Measurements from ENCODE around the gene SMPDL3A. TPM values are rescaled to one million over a fixed set of nuclear protein-coding genes. Genes with fewer than 3 reads are reported as not detected.
A peak's percentile ranks its signal among the peaks of the same experiment; 100 is the strongest.

The SMPDL3A gene
- total RNA-seq, 3 donors from 2014 or later = 9.1 to 26.5 (median 17.0) TPM

DNA sequence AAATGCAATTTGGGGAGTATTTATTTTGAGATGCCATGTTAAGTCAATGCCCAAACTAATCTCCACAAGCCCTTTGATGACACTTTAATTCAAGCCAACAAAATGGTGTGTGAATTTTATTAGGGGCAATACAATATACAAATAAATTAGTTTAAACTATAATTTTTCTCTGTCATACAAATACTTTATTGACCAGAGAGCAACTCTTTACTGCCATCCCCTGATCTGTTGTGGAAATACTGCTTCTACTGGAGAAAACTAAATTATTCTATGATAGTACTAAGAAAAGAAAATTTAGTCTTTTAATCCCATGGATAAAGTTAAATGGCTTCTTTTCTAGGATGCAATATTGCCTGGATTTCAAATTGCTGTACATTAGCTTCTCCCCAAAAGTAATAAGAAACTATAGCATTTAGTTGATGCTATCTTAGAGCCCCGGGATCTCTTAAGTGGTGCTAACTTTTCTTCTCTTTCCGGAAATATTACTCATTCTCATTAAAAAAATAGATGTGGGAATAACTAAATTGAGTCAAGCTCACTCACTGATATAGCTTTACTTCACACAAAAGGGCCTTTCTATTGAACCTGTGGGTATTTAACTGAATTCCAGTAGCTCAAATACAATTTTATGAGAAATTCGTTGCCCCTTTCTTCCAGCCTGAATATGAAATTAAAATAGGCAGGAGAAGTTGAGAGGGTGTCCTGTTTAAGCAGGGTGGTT lies 49.2 kb downstream of the SMPDL3A start:
- intact Hi-C loops (cut with DNase I; ENCODE audit: low total_unique reads) = no loop called here
- no peak for DNase-seq (ENCODE audit: low spot score in 2 of 2)
- Histone ChIP-seq H3K27me3 (no peaks in the 10 kb centered on the region), H3K9me3 (no peaks in the 10 kb centered on the region), H3K4me3 (no peak overlapping the region), H3K36me3 (no peaks in the 10 kb centered on the region), H3K4me1 (no peaks in the 10 kb centered on the region), H3K27ac (no peak overlapping the region)
- no peak for TF ChIP-seq POLR2AphosphoS5 (IDR thresholded peaks at IDR 0.05)
- TF ChIP-seq CTCF (IDR thresholded peaks at IDR 0.05) = no peak
- no peak for TF ChIP-seq POLR2A (IDR thresholded peaks at IDR 0.05)

GRCh38 chr6:122839472-122839871 lies 50.4 kb downstream of the SMPDL3A start:
- Histone ChIP-seq H3K4me3 (no peak overlapping the region), H3K36me3 (no peaks in the 10 kb centered on the region), H3K27me3 (no peaks in the 10 kb centered on the region), H3K27ac (no peak overlapping the region), H3K9me3 (no peaks in the 10 kb centered on the region), H3K4me1 (no peaks in the 10 kb centered on the region)
- intact Hi-C loops (cut with DNase I; ENCODE audit: low total_unique reads) = no loop called here
- peak; percentile 35 to 56 for DNase-seq (ENCODE audit: low spot score in 2 of 2)
- TF ChIP-seq POLR2A (IDR thresholded peaks at IDR 0.05) = no peak
- no peak for TF ChIP-seq POLR2AphosphoS5 (IDR thresholded peaks at IDR 0.05)
- peak; percentile 46 to 75 (median 60) for TF ChIP-seq CTCF (IDR thresholded peaks at IDR 0.05)

- no peak for TF ChIP-seq CTCF (IDR thresholded peaks at IDR 0.05)
- no peak for TF ChIP-seq POLR2A (IDR thresholded peaks at IDR 0.05)
- no peak for TF ChIP-seq POLR2AphosphoS5 (IDR thresholded peaks at IDR 0.05)
- intact Hi-C loops (cut with DNase I; ENCODE audit: low total_unique reads) = no loop called here
- H3K4me1 ChIP-seq = no peaks in the 10 kb centered on the region
- no peaks in the 10 kb centered on the region for H3K27me3 ChIP-seq
- no peak overlapping the region for H3K4me3 ChIP-seq
- H3K27ac ChIP-seq = no peak overlapping the region
- no peaks in the 10 kb centered on the region for H3K9me3 ChIP-seq
- H3K36me3 ChIP-seq = no peaks in the 10 kb centered on the region
- no peak for DNase-seq (ENCODE audit: low spot score in 2 of 2)
These were observed 50.8 kb downstream of the SMPDL3A start for GRCh38 chr6:122839906-122840305.

GRCh38 chr6:122845464-122845863 lies 56.4 kb downstream of the SMPDL3A start:
- H3K9me3 ChIP-seq = no peaks in the 10 kb centered on the region
- no peaks in the 10 kb centered on the region for H3K4me1 ChIP-seq
- H3K27me3 ChIP-seq = no peaks in the 10 kb centered on the region
- H3K36me3 ChIP-seq = no peaks in the 10 kb centered on the region
- intact Hi-C loops (cut with DNase I; ENCODE audit: low total_unique reads) = no loop called here
- no peak overlapping the region for H3K4me3 ChIP-seq
- H3K27ac ChIP-seq = peak overlapping the region; percentile 29 to 52
- DNase-seq (ENCODE audit: low spot score in 2 of 2) = no peak
- no peak for TF ChIP-seq POLR2AphosphoS5 (IDR thresholded peaks at IDR 0.05)
- TF ChIP-seq POLR2A (IDR thresholded peaks at IDR 0.05) = no peak
- TF ChIP-seq CTCF (IDR thresholded peaks at IDR 0.05) = no peak

DNA sequence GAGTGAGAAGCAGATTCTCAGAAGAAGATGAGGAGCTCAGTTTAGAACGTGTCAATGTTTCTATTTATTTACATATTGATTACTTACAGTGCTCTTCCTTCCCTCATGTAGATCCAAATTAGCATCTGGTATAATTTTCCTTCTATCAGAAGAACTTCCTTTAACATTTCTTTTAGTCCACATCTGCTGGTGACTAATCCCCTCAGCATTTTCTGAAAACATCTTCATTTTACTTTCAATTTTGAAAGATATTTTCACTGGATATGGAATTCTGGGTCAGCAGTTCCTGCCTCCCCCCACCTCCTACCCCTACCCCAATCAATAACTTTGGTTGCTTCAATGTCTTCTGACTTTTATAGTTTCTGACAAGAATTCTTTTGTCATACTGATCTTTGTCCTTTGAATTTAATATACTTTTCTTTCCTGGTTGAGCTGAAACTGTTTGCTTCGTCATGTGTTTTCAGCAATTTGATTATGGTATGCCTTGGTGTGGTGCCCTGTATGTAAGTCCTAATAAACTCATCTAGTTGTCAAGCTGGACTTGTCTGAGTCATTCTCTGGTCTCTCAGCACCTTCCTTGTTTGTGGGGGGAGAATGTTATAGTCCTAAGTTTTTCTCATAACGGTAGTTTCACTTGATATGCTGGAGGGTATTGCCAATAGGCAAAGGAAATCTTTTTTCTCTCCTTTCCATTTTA lies 57.0 kb downstream of the SMPDL3A start:
- H3K27me3 ChIP-seq = no peaks in the 10 kb centered on the region
- DNase-seq (ENCODE audit: low spot score in 2 of 2) = no peak
- intact Hi-C loops (cut with DNase I; ENCODE audit: low total_unique reads) = no loop called here
- no peaks in the 10 kb centered on the region for H3K9me3 ChIP-seq
- H3K27ac ChIP-seq = peak overlapping the region; percentile 29 to 52
- H3K4me1 ChIP-seq = no peaks in the 10 kb centered on the region
- no peaks in the 10 kb centered on the region for H3K36me3 ChIP-seq
- no peak overlapping the region for H3K4me3 ChIP-seq
- TF ChIP-seq POLR2A (IDR thresholded peaks at IDR 0.05) = no peak
- TF ChIP-seq CTCF (IDR thresholded peaks at IDR 0.05) = no peak
- no peak for TF ChIP-seq POLR2AphosphoS5 (IDR thresholded peaks at IDR 0.05)

All from breast epithelium (tissue), 4 donors.